Raji (cell line): ENCODE data around the gene RAB5IF.

Experiments used
- POLR2A ChIP-seq: IDR thresholded peaks from 2 replicates; pipeline ENCODE4 v1.6.1; 2011; ENCODE audit warnings: low read depth, low read length, control low read depth; ENCODE audit not compliant: insufficient read depth

The RAB5IF gene

DNA sequence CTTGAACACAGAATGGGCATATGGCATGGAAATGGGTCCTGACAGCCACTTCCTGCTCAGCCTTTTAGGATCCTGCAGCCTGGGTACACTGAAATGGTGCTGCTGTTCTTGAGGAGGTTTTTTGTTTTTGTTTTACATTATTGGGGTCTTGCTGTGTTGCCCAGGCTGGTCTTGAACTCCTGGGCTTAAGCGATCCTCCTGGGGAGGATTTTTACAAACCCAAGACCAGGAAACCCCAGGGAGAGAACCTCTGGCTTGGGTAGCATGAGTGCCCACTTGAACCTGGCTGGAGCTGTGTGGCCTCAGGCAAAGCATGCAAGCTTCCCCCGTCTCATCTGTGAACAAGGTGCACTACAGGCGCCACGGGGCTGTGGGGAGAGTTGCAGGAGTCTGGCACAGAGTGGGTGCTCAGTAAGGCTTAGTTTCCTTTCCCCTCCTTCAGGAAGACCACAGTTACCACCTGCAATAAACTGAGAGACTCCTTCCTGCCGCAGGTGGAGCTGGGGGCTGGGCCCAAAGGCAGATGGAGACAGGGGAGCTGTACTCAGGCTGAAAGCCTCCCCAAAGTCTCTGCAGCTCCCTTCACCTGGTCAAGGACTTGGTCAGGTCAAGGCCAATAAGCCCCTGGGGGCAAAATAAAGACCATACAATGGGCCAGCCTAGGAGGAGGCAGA, 38.6 kb downstream of the RAB5IF start:
- no peak for TF ChIP-seq POLR2A

DNA sequence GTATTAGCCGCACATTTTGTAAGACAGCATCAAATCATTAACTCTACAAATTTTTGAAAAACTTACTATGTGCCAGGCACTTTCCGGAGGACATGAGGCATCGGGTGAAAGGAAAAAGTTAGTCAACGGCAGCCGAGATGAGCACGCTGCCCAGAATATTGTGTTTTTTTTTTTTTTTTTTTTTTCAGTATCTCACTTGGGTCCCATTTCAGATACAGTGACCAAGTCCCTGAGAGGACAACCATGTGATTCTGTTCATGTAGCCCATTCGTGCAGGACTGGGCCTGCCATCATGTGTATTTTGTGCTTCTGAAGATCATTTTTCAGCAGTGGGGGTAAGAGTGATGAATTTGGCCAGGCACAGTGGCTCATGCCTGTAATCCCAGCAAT, 39.1 kb downstream of the RAB5IF start:
- TF ChIP-seq POLR2A = no peak

- no peak for TF ChIP-seq POLR2A
These were observed 39.8 kb downstream of the RAB5IF start for GRCh38 chr20:36645353-36645752.

DNA sequence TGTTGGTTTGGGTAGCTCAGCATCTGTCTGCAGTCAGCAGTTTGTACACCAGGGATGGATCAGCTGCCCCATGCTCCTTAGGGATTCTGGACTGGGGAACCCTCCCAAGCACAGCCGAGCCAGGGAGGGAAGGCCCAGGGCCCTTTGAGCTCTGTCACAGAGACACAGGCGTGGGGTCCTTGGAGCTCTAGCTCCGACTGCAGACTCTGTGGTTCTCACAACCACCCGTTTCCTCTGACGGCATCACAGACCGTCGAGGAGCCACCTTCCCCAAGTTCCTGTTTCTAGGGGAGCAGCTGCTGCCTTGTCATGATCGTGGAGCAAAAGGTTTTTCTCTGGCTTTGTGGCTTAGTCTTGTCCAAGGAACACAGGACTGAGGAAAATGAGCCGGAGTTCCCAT, 40.4 kb downstream of the RAB5IF start, which contains the start of gene SLA2:
SLA2 (minus strand) TSS at position 199 of the 400 bp plus-strand sequence. CDS start 4,861 bp downstream, outside the sequence.
- no peak for TF ChIP-seq POLR2A

DNA sequence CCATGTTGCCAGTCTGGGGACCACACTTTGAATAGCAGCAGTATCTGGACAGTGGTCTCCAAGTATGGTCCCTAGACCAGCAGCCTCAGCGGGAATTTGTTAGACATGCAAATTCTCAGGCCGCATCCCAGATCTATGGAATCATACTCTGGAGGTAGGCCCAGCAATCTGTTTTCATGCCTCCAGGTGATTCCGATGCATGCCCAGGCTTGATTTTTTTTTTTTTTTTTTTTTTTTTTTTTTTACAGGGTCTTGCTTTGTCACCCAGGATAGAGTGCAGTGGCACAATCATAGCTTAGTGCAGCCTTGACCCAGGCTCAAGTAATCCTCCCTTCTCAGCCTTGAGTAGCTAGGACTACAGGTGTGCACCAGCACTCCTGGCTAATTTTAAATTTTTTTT, 41.1 kb downstream of the RAB5IF start:
- TF ChIP-seq POLR2A = no peak

DNA sequence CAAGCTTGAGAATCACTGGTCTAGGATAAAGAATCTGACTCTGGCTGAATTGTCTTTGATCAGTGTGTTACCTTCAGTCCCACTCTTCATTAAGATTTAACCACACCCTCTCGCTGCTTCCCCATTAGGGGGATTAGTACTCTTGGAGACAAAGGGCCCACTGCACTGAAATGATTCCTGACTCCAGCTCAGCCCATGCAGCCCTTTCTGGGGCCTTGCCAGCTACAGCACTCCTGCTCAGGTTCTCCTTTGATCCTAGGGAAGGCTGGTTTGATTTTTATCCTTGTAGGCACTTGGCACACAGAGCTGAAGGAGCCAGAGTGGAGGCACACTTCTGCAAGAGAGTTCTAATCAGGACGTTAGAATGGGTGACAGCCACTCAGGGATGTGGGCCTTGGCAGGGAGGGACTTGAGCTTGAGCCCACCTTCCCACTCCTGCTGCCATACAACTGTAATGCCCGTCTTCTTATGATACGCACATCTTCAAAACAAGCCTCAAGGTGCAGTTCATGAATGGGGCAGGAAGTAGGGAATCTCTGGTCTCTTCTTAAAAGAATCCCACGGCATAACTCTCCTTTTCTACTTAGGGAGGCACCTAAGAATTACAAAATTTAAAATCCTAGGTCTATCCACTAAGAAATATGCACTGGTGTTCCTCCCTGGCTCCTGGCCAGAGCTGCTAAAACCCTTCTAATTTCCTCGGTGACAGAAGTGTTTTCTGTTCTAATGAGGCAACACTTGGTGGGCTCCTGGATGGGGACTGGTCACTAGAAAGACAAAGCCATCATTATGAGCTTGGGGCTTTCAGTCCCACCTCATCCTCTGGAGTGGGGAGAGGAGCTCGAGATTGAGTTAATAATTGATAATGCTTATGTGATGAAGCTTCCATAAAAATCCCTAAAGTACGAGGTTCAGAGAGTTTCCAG, 41.9 kb downstream of the RAB5IF start:
- no peak for TF ChIP-seq POLR2A

DNA sequence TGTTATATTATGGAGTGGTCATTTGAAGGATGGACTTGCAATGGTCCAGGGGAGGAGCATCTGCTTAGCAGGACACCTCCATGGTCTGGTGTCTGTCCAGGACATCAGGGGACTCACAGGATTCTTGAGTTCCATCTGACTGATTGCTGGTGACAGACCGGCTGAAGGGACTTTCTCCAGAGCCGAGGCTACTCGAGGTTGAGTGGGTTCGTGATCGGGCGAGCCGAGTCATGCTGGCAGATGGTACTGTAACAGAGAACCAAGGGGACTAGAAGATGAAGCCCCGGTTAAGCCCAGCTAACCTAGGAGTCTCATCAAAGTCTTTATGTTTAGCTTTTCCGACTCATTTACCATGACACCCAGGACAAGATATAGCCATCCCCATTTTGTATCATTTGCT, 47.9 kb downstream of the RAB5IF start:
- no peak for TF ChIP-seq POLR2A

DNA sequence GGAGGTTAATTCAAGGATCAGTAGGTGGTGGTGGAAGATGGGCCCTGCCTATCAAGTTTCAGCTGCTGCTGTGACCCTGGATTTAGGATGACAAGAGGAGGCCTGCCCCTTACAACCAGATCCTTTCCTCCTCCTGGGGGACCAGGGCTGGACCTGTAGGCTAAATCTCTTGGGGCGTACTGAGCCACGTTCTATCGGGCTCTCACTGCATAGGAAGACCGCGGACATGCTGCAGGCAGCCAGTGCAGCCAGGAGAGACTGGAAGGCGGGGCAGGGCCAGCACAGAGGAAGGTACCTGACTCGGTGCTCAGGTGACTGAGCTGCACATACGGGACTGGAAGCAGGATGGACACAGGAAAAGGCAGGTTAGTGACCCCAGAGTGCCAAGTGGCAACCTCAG, 48.9 kb downstream of the RAB5IF start:
- TF ChIP-seq POLR2A = no peak

- no peak for TF ChIP-seq POLR2A
These were observed 49.4 kb downstream of the RAB5IF start for GRCh38 chr20:36655004-36655403.

DNA sequence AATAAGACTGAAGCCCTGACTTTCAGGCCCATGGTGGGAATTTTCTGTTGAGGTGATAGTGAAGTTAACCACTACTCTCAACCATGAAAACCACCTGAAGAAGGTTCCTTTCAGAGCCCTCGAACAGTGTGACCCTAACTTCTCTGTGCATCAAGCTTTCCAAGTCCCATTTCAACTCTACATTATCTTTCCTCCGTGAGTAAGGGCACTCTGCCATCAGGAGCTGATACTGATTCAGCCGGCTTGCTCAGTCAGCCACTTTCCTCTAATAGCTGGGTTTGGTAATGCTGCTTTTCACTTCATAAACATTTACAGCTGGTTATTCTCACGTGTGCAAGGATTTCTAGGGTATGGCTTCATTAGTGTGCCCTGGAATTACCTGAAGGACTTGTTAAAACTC, 51.2 kb downstream of the RAB5IF start:
- TF ChIP-seq POLR2A = no peak

- no peak for TF ChIP-seq POLR2A
These were observed 52.7 kb downstream of the RAB5IF start for GRCh38 chr20:36658300-36658699.
